GM12878 (cell line): ENCODE measurements around the gene CLCNKA. TPM values are rescaled to one million over a fixed set of nuclear protein-coding genes. Genes with fewer than 3 reads are reported as not detected.
A peak's percentile ranks its signal among the peaks of the same experiment; 100 is the strongest.

ENCODE experiments used
- ATAC-seq: fragments of 200-7000 bp; cut with Tn5 transposase; 3 replicates; pipeline ENCODE4 v1.9.1; 2020; ENCODE audit warnings: mild to moderate bottlenecking, moderate library complexity
- BruUV-seq: library from RNA; stranded (reverse); fragments of 400-500 nt; replicated peaks from 2 replicates; lab custom pipeline; 2021; lab: Mats Ljungman, UMichigan
- CTCF ChIA-PET: fragments of 300-600 bp; sonication (Branson Sonifier 250); formaldehyde crosslinking; extraction: SDS; loops from one replicate; lab custom pipeline; 2021; ENCODE audit warnings: inconsistent platforms; lab: Yijun Ruan, JAX
- POLR2A ChIA-PET: fragments of 350-600 bp; formaldehyde crosslinking; extraction: SDS; loops from one replicate; lab custom pipeline; 2021; ENCODE audit warnings: inconsistent platforms; lab: Charles Lee
- RAD21 ChIA-PET: fragments of 300-600 bp; sonication (Branson Sonifier 250); formaldehyde crosslinking; loops from one replicate; lab custom pipeline; 2023; ENCODE audit warnings: antibody characterized with exemption; ENCODE audit not compliant: unreplicated experiment; lab: Charles Lee
- SMC1A ChIA-PET: fragments of 300-600 bp; sonication (Branson Sonifier 250); formaldehyde crosslinking; loops from one replicate; lab custom pipeline; 2023; ENCODE audit not compliant: unreplicated experiment, uncharacterized antibody; lab: Charles Lee
- DNase-seq: peaks from one replicate; pipeline ENCODE4 v3.0.0-alpha.2; 2011; ENCODE audit warnings: low read depth, low spot score
- FAIRE-seq: peaks from 3 replicates; lab custom pipeline; 2011; peaks lifted over from hg19 to GRCh38; lab: Jason Lieb, UNC
- H2AFZ ChIP-seq: 2 replicates; pipeline ENCODE4 v1.6.0; 2011; ENCODE audit warnings: low read depth, low read length, control low read depth; ENCODE audit not compliant: control insufficient read depth
- H3K27ac ChIP-seq: 2 replicates; pipeline ENCODE4 v1.5.1; 2011; ENCODE audit warnings: control low read depth; ENCODE audit not compliant: control insufficient read depth, insufficient read depth
- H3K27me3 ChIP-seq, 2 experiments: replicated peaks in 1 of 2; 2 replicates each; pipeline versions ENCODE4 v1.6.0 to v1.6.1; 2011; ENCODE audit warnings: low read length in 1 of 2; ENCODE audit not compliant: control insufficient read depth in 2 of 2, insufficient read depth in 2 of 2
- H3K36me3 ChIP-seq, 2 experiments: 2 replicates each; pipeline ENCODE4 v1.5.1; 2011; ENCODE audit warnings: low read length in 1 of 2; ENCODE audit not compliant: control insufficient read depth in 2 of 2, insufficient read depth in 2 of 2
- H3K4me1 ChIP-seq: 2 replicates; pipeline ENCODE4 v1.6.1; 2011; ENCODE audit warnings: mild to moderate bottlenecking, low read length, moderate library complexity, mixed read lengths; ENCODE audit not compliant: control insufficient read depth, insufficient read depth
- H3K4me2 ChIP-seq: 2 replicates; pipeline ENCODE4 v1.6.0; 2011; ENCODE audit warnings: control low read depth; ENCODE audit not compliant: control insufficient read depth, insufficient read depth
- H3K4me3 ChIP-seq: fragments of 200-600 bp; sonication (generic); 2 replicates; pipeline ENCODE4 v1.5.1; 2016
- H3K79me2 ChIP-seq: 2 replicates; pipeline ENCODE4 v1.6.0; 2011; ENCODE audit warnings: low read length; ENCODE audit not compliant: control insufficient read depth, insufficient read depth
- H3K9ac ChIP-seq: 2 replicates; pipeline ENCODE4 v1.8.0; 2011; ENCODE audit warnings: low read length, control low read depth, mixed read lengths; ENCODE audit not compliant: control insufficient read depth, insufficient read depth
- H3K9me3 ChIP-seq: replicated peaks from 3 replicates; pipeline ENCODE4 v1.5.1; 2011; ENCODE audit warnings: mild to moderate bottlenecking, low read length; ENCODE audit not compliant: control insufficient read depth, insufficient read depth
- H4K20me1 ChIP-seq: 2 replicates; pipeline ENCODE4 v1.6.0; 2011; ENCODE audit not compliant: control insufficient read depth, insufficient read depth
- CREM ChIP-seq: IDR thresholded peaks from 2 replicates; pipeline ENCODE4 v1.6.1; 2014; ENCODE audit warnings: antibody characterized with exemption, low read depth
- E2F4 ChIP-seq: IDR thresholded peaks from 2 replicates; pipeline ENCODE4 v1.6.1; 2012; ENCODE audit warnings: low read depth, low read length, improper control_type of control experiment
- EP300 ChIP-seq, 2 experiments: fragments of 150-350 bp in 1 of 2; IDR thresholded peaks; 2 replicates each; pipeline ENCODE4 v1.6.1; 2011 to 2012; ENCODE audit warnings: low read depth in 2 of 2, low read length in 2 of 2, borderline replicate concordance in 1 of 2, improper control_type of control experiment in 1 of 2, inconsistent platforms in 1 of 2; ENCODE audit not compliant: control insufficient read depth in 1 of 2
- ESRRA ChIP-seq: IDR thresholded peaks from 2 replicates; pipeline ENCODE4 v1.6.1; 2012; ENCODE audit warnings: mild to moderate bottlenecking, low read length, improper control_type of control experiment
- HDAC2 ChIP-seq: fragments of 200-600 bp; sonication (generic); IDR thresholded peaks from 2 replicates; pipeline ENCODE4 v1.6.1; 2017
- KAT2A ChIP-seq: conservative IDR thresholded peaks from 2 replicates; pipeline ENCODE4 v1.6.1; 2011; ENCODE audit warnings: low read depth, low read length; ENCODE audit not compliant: control insufficient read depth
- MTA3 ChIP-seq: IDR thresholded peaks from 2 replicates; pipeline ENCODE4 v1.6.1; 2012; ENCODE audit warnings: low read length, inconsistent platforms, borderline replicate concordance
- MYC ChIP-seq: IDR thresholded peaks from 2 replicates; pipeline ENCODE4 v1.6.1; 2011; ENCODE audit warnings: mild to moderate bottlenecking, low read length, moderate library complexity, inconsistent platforms; ENCODE audit not compliant: insufficient read depth, insufficient replicate concordance, insufficient read length, severe bottlenecking
- NFIC ChIP-seq: IDR thresholded peaks from 2 replicates; pipeline ENCODE4 v1.6.1; 2012; ENCODE audit warnings: low read depth, mild to moderate bottlenecking, inconsistent platforms, low read length, moderate library complexity
- NFYA ChIP-seq: IDR thresholded peaks from 2 replicates; pipeline ENCODE4 v1.6.1; 2011; ENCODE audit warnings: low read depth, mild to moderate bottlenecking, low read length, improper control_type of control experiment, borderline replicate concordance
- PAX8 ChIP-seq: fragments of 450-650 bp; IDR thresholded peaks from 2 replicates; pipeline ENCODE4 v1.6.1; 2017; ENCODE audit warnings: mild to moderate bottlenecking, moderate library complexity
- SIX5 ChIP-seq: IDR thresholded peaks from 2 replicates; pipeline ENCODE4 v1.6.1; 2011; ENCODE audit warnings: mild to moderate bottlenecking, low read depth, low read length, moderate library complexity; ENCODE audit not compliant: severe bottlenecking
- SREBF1 ChIP-seq: IDR thresholded peaks from 2 replicates; pipeline ENCODE4 v1.6.1; 2012; ENCODE audit warnings: mild to moderate bottlenecking, low read length
- ZBTB33 ChIP-seq: fragments of 450-650 bp; IDR thresholded peaks from 2 replicates; pipeline ENCODE4 v1.6.1; 2017; ENCODE audit warnings: mild to moderate bottlenecking
- ZNF217 ChIP-seq: fragments of 450-650 bp; IDR thresholded peaks from 2 replicates; pipeline ENCODE4 v1.6.1; 2017; ENCODE audit warnings: antibody characterized with exemption, mild to moderate bottlenecking
- ZSCAN29 ChIP-seq: fragments of 450-650 bp; IDR thresholded peaks from 2 replicates; pipeline ENCODE4 v1.6.1; 2017; ENCODE audit warnings: mild to moderate bottlenecking, moderate library complexity
- WGBS: methylation state at CpG from one replicate; pipeline ENCODE4 v1.1.6; 2016; ENCODE audit warnings: low lambda C conversion rate; ENCODE audit not compliant: insufficient replicate concordance, insufficient coverage; ENCODE audit errors: missing lambda C conversion rate; 5-methylcytosine and 5-hydroxymethylcytosine counted together
- in situ Hi-C: fragments of 300-500 bp; cut with MboI; formaldehyde crosslinking; loops from 9 replicates; pipeline ENCODE4 v1.14.3; 2018; ENCODE audit warnings: mixed read lengths
- intact Hi-C: fragments of 100-400 bp; cut with micrococcal nuclease; formaldehyde crosslinking; loops from one replicate; pipeline ENCODE4 v1.14.2; 2022; ENCODE audit not compliant: unreplicated experiment
- polyA plus RNA-seq, 11 experiments: library from polyadenylated mRNA; depleted of rRNA in 4 of 11; unstranded in 6 of 11; stranded (reverse) in 5 of 11; fragments of >200 nt; fragmentation: Nextera tagmentation in 4 of 11; fragmentation: Illumina TruSeq in 1 of 11; extraction: Ambion mirVana in 4 of 11; extraction: Trizol in 1 of 11; gene quantifications; 1 replicate in 1 of 11; 2 replicates in 10 of 11; pipeline versions ENCODE4 v1.2.1 to v1.2.3, GENCODE V29; 2011 to 2016; ENCODE audit warnings: inconsistent platforms in 2 of 11, missing spikeins in 2 of 11, low read depth in 1 of 11
- total RNA-seq, 4 experiments: library from RNA; depleted of rRNA in 3 of 4; stranded (reverse); fragments of >200 nt in 3 of 4; fragmentation: Illumina TruSeq in 1 of 4; extraction: Trizol in 1 of 4; gene quantifications; 2 replicates each; pipeline versions ENCODE4 v1.2.1 to v1.2.3, GENCODE V29; 2013 to 2021
- TF ChIP-seq, protein P1 (sequence below): IDR thresholded peaks from 2 replicates; pipeline ENCODE4 v1.6.1; 2011; ENCODE audit warnings: mild to moderate bottlenecking, low read depth, low read length, moderate library complexity; ENCODE audit not compliant: insufficient replicate concordance

The CLCNKA gene
- total and polyA plus RNA-seq, 10 of the 15 experiments (the other 5 are each of a cell fraction or from before 2014, with no cell fraction given): 0.02 to 0.15 (median 0.08) TPM; not detected in 6

DNA sequence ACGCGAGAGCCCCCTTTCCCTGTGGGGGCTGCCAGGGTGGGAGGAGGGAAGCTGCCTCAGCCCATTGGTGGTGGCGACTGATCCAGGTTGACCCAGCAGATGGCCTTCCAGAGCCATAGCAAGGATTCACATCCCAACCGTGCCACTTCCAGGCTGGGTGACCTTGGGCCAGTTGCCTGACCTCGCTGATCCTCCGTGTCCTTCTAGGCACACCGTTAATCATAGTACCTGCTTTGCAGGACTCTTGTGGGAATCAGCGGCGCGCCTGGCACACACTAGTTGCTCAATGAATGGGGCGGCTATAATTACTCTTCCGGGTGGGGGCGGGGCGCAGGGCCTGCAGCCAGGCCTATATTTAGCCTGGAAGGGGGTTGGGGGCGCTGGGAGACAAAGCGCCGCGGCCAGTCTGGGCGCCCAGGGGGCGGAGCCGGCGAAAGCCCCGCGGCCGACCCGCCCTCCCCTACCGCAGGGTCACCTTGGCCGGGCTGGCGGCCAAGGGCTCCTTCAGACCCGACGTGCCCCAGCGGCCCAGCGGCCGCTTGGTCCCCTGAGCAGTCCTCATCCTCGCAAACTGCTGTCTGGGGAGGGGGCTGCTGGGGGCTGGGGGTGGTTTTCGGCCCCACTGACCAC, 9.1 kb upstream of the CLCNKA start (continued):
- TF ChIP-seq, protein P1, sequence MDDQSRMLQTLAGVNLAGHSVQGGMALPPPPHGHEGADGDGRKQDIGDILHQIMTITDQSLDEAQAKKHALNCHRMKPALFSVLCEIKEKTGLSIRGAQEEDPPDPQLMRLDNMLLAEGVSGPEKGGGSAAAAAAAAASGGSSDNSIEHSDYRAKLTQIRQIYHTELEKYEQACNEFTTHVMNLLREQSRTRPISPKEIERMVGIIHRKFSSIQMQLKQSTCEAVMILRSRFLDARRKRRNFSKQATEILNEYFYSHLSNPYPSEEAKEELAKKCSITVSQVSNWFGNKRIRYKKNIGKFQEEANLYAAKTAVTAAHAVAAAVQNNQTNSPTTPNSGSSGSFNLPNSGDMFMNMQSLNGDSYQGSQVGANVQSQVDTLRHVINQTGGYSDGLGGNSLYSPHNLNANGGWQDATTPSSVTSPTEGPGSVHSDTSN: no peak

GRCh38 chr1:16013220-16013907, 8.5 kb upstream of the CLCNKA start:
- SMC1A ChIA-PET: interaction anchor here (1.3 to 4.3 kb wide), 3 partner anchors 35 to 42 kb away, joined by 3 to 17 read pairs (median 6); no protein-coding TSS in a partner anchor
- Histone ChIP-seq H3K9ac (no peak overlapping the region; the same call in 1 of the 2 replicates), H2AFZ (peak overlapping the region; percentile 73; the same call in 1 of the 2 replicates), H3K4me3 (peak overlapping the region; percentile 63; the same call in 1 of the 2 replicates), H3K9me3 (no peaks in the 10 kb centered on the region), H3K36me3 (no peaks in the 10 kb centered on the region), H4K20me1 (no peaks in the 10 kb centered on the region), H3K79me2 (no peaks in the 10 kb centered on the region), H3K4me1 (peaks cover 33% of the 10 kb centered on the region), H3K27ac (no peak overlapping the region), H3K27me3 (no peaks in the 10 kb centered on the region), H3K4me2 (peak overlapping the region; percentile 90)
- DNase-seq (peak; percentile 24), FAIRE-seq (no peak), ATAC-seq (peak; percentile 70)
- POLR2A ChIA-PET: interaction anchor here (0.8 to 1.6 kb wide), 3 partner anchors 10 to 39 kb away, joined by 3 to 4 read pairs (median 3); no protein-coding TSS in a partner anchor
- intact Hi-C loops (no loop called here), in situ Hi-C loops (no loop called here)
- no TSS peak for BruUV-seq
- WGBS: 20% methylated on average over 25 of the region's 28 CpGs
- RAD21 ChIA-PET: interaction anchor here (0.8 to 1.4 kb wide), 3 partner anchors 13 to 38 kb away, joined by 3 to 5 read pairs (median 3); partner anchors contain the start of gene ZBTB17
- CTCF ChIA-PET: interaction anchor here (0.6 to 1.9 kb wide), 5 partner anchors 8 to 198 kb away, joined by 3 to 5 read pairs (median 4); partner anchors contain the start of gene CLCNKA
- TF ChIP-seq ZNF217 (no peak), E2F4 (no peak), KAT2A (no peak), EP300 (IDR thresholded peaks at IDR 0.05; ENCODE audit: borderline replicate concordance in 1 of 2, control insufficient read depth in 1 of 2, low read depth in 2 of 2, low read length in 2 of 2) (no peak), HDAC2 (no peak), ZSCAN29 (no peak), MYC (no peak), NFIC (no peak), CREM (peak; percentile 37; the same call in 1 of the 2 replicates), ZBTB33 (no peak), SIX5 (no peak), NFYA (no peak), ESRRA (0 out of 2 replicates have a peak, but pooled peaks have one; percentile 7), SREBF1 (no peak), MTA3 (no peak), PAX8 (no peak)
